ENCODE measurements around the gene SLFN5. TPM values are rescaled to one million over a fixed set of nuclear protein-coding genes. Genes with fewer than 3 reads are reported as not detected.

The SLFN5 gene
- total RNA-seq (2012; rRNA removed), result 48.9 and 64.2 TPM in 2 replicates
- 10.3 and 13.0 TPM in 2 replicates for polyA plus RNA-seq (2012; rRNA removed)
- polyA plus RNA-seq (2012; cell fraction: cytosol; rRNA removed), result 1.7 and 2.3 TPM in 2 replicates
- 0.85 and 8.0 TPM in 2 replicates for polyA plus RNA-seq (2012; cell fraction: nucleus; rRNA removed; ENCODE audit: low replicate concordance)
- percentile 97 among the genes with signal in this experiment for Bru-seq, nascent RNA
- percentile 98 among the genes with signal in this experiment for BruChase-seq, experiment 1, labeled RNA remaining after a 6-hour chase
- BruChase-seq, experiment 2, labeled RNA remaining after a 2-hour chase, result percentile 99 among the genes with signal in this experiment
- long read RNA-seq, full-length matches to known transcripts, result 35 of 92 reads
- long read RNA-seq, partial matches to known transcripts, result 17 of 92 reads
- long read RNA-seq, other reads (novel, unspliced or antisense), result 40 of 92 reads

GRCh38 chr17:35242805-35243560, at the start of gene SLFN5:
Gene SLFN5, plus strand, starts transcription at chr17:35243072. Its CDS starts 15,619 bp downstream, at chr17:35258691.
- no CpG with 5 or more reads among the region's 44 CpGs for WGBS, 2 experiments (ENCODE audit: extremely low coverage in 2 of 2, insufficient read length in 1 of 2)
- Histone ChIP-seq H3K9me1 (ENCODE audit: insufficient read depth, low read length) (peaks cover 10% of the 10 kb centered on the region; the same call in 1 of the 2 replicates), H2AFZ (replicated peaks; ENCODE audit: low read length, poor library complexity) (peak within 1 kb of the TSS; percentile 91), H2AK5ac (ENCODE audit: low read depth, low read length) (peak within 1 kb of the TSS; percentile 76), H4K5ac (ENCODE audit: low read depth, low read length) (peak within 1 kb of the TSS; percentile 34), H3K27me3 (ENCODE audit: control insufficient read depth, insufficient read depth, low read length) (no peaks in the 10 kb centered on the region), H3K4me2 (ENCODE audit: low read depth, low read length) (peak within 1 kb of the TSS; percentile 89), H3K9me3 (ENCODE audit: control insufficient read depth, insufficient read depth, low read length) (no peaks in the 10 kb centered on the region), H2BK5ac (ENCODE audit: low read depth, low read length, poor library complexity, severe bottlenecking) (peak within 1 kb of the TSS; percentile 90), H3K4me3 (ENCODE audit: insufficient read depth, low read depth, low read length) (peak within 1 kb of the TSS; percentile 59), H3K14ac (replicated peaks; ENCODE audit: low read depth, low read length) (peak within 1 kb of the TSS; percentile 96), H3K36me3 (ENCODE audit: control insufficient read depth, insufficient read depth, low read length) (peaks cover 2% of the 10 kb centered on the region; the same call in 1 of the 2 replicates), H2BK20ac (ENCODE audit: low read depth, low read length) (peak within 1 kb of the TSS; percentile 50), H2BK15ac (ENCODE audit: low read depth, low read length) (peak within 1 kb of the TSS; percentile 79; the same call in 2 of the 3 replicates), H3K9ac (ENCODE audit: low read depth, low read length) (peak within 1 kb of the TSS; percentile 80), H3K23ac (ENCODE audit: low read depth, low read length) (peak within 1 kb of the TSS; percentile 95), H4K91ac (ENCODE audit: insufficient read depth, low read depth, low read length) (peak within 1 kb of the TSS; percentile 93), H3K18ac (ENCODE audit: low read depth, low read length) (peak within 1 kb of the TSS; percentile 78), H2BK120ac (ENCODE audit: low read depth, low read length) (peak within 1 kb of the TSS; percentile 88), H4K20me1 (ENCODE audit: insufficient read depth, low read length) (peaks cover 15% of the 10 kb centered on the region), H4K8ac (ENCODE audit: low read depth in 2 of 2, low read length in 2 of 2) (peak within 1 kb of the TSS; percentile 70 to 95), H3K27ac (ENCODE audit: insufficient read depth, low read length) (peak within 1 kb of the TSS; percentile 85), H3K56ac (ENCODE audit: extremely low read depth, insufficient read depth, low read length) (peak within 1 kb of the TSS; percentile 89), H2AK9ac (replicated peaks; ENCODE audit: low read depth, low read length, poor library complexity) (peak within 1 kb of the TSS; percentile 68), H3K4ac (ENCODE audit: low read depth, low read length) (peak within 1 kb of the TSS; percentile 96), H3K4me1 (ENCODE audit: control insufficient read depth, insufficient read depth, low read length) (peaks cover 5% of the 10 kb centered on the region), H3K79me1 (ENCODE audit: low read depth in 1 of 2, low read length in 2 of 2) (peaks cover 22 to 46% of the 10 kb centered on the region in 2 experiments)
- POLR2A ChIA-PET (ENCODE audit: unreplicated experiment), result interaction anchor here (0.6 to 1.2 kb wide), 2 partner anchors 9 to 296 kb away, joined by 5 read pairs; no protein-coding TSS in a partner anchor
- intact Hi-C loops (cut with micrococcal nuclease) (loop anchor here (2.0 to 10.0 kb wide), 4 partner anchors 71 to 502 kb away; partner anchors contain the start of gene SLFN11), dilution Hi-C loops (cut with HindIII; ENCODE audit: low sequenced_read_pairs, unreplicated experiment) (no loop called here), in situ Hi-C loops (cut with MboI; ENCODE audit: low sequenced_read_pairs) (no loop called here)
- DNase-seq (peak; percentile 90), ATAC-seq (ENCODE audit: low read depth) (peak; percentile 79)
- BruUV-seq (replicated peaks), result TSS peak; percentile 67
- CTCF ChIA-PET, result no interaction called here
- TF ChIP-seq RAD21 (IDR thresholded peaks at IDR 0.05; ENCODE audit: low read length) (0 out of 2 replicates have a peak, but pooled peaks have one; percentile 5), ELK1 (IDR thresholded peaks at IDR 0.05; ENCODE audit: borderline replicate concordance, low read depth, low read length) (no peak), RCOR1 (IDR thresholded peaks at IDR 0.05; ENCODE audit: insufficient replicate concordance, low read length) (no peak), USF2 (IDR thresholded peaks at IDR 0.05; ENCODE audit: low read depth, low read length) (no peak), CHD1 (IDR thresholded peaks at IDR 0.05; ENCODE audit: low read depth, low read length) (peak; percentile 88), RFX5 (IDR thresholded peaks at IDR 0.05; ENCODE audit: low read depth, low read length) (peak; percentile 50; the same call in 1 of the 2 replicates), POLR2A (IDR thresholded peaks at IDR 0.05; ENCODE audit: low read depth, low read length) (peak; percentile 99), CEBPB (IDR thresholded peaks at IDR 0.05; ENCODE audit: low read depth, low read length) (peak; percentile 55; the same call in 1 of the 2 replicates), MXI1 (IDR thresholded peaks at IDR 0.05; ENCODE audit: borderline replicate concordance, low read depth, low read length) (no peak), MAZ (IDR thresholded peaks at IDR 0.05; ENCODE audit: borderline replicate concordance, low read depth, low read length) (no peak), NFE2L2 (IDR thresholded peaks at IDR 0.05; ENCODE audit: low read depth, low read length) (0 out of 2 replicates have a peak, but pooled peaks have one; percentile 15)
